ENCODE measurements around the gene VRTN. TPM values are rescaled to one million over a fixed set of nuclear protein-coding genes. Genes with fewer than 3 reads are reported as not detected.

Gene VRTN
- total and polyA plus RNA-seq, 9 of the 15 experiments (the other 6 are each of a cell fraction or from before 2014, with no cell fraction given) = 0.05 to 0.09 (median 0.06) TPM; not detected in 6

DNA sequence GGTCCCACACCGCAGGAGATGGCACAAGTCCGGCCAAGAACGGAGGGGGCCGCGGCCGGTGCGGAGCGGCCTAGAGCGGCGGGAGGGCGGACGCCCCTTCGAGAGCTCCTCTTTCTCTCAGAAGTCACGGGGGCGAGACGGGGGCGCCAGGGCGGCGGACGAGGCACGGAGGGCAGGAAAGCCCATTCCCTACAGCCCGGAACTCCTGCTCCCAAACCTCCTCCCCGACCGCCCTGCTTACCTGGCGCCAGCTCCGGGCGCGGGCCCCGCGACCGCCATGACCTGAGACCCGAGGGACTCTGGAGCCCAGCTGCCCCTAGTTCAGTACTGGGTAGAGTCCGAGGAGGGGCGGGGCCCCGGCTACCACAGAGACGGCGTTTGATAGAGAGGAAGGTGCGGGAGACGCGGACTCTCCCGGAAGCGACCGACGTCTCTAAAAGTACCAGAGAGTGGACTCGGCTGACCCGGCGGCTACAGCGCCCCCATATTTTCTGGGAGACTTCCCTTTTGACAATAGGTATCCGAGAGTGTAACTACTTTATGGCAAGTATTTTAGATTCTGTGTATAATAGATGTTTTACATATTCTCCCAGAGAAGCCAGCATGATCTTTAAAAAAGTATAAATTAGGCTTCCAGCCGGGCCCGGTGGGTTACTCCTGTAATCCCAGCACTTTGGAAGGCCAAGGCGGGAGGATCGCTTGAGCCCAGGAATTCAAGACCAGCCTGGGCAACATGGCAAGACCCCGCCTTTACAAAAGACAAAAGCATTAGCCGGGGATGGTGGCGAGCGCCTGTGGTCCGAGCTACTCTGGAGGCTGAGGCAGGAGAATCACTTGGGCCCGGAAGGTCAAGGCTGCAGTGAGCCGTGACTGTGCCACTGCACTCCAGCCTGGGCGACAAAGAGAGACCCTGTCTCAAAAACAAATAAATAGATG lies 45.4 kb upstream of the VRTN start, which contains the start of gene ABCD4 (continued):
- TF ChIP-seq TOE1 (IDR thresholded peaks at IDR 0.05; ENCODE audit: borderline replicate concordance) (0 out of 2 replicates have a peak, but pooled peaks have one; percentile 30), TOE1 (CRISPR knock-in tag; IDR thresholded peaks at IDR 0.05; ENCODE audit: borderline replicate concordance, low read depth) (no peak), ZNF174 (CRISPR knock-in tag; IDR thresholded peaks at IDR 0.05) (no peak), RBBP5 (IDR thresholded peaks at IDR 0.05; ENCODE audit: borderline replicate concordance, insufficient read depth, low read length, poor library complexity, severe bottlenecking) (peak; percentile 75), PHTF2 (CRISPR knock-in tag; IDR thresholded peaks at IDR 0.05) (no peak), ZNF436 (CRISPR knock-in tag; IDR thresholded peaks at IDR 0.05) (no peak), TEAD1 (CRISPR knock-in tag; IDR thresholded peaks at IDR 0.05) (no peak), SRSF9 (IDR thresholded peaks at IDR 0.05; ENCODE audit: borderline replicate concordance, low read depth, low read length) (no peak), ELF1 (tag; IDR thresholded peaks at IDR 0.05) (peak; percentile 78), TCF3 (CRISPR knock-in tag; IDR thresholded peaks at IDR 0.05) (no peak), ZSCAN32 (CRISPR knock-in tag; IDR thresholded peaks at IDR 0.05) (no peak), PURB (CRISPR knock-in tag; IDR thresholded peaks at IDR 0.05; ENCODE audit: low read depth) (no peak), EP300 (IDR thresholded peaks at IDR 0.05; ENCODE audit: low read length) (no peak), E2F3 (CRISPR knock-in tag; IDR thresholded peaks at IDR 0.05) (no peak)
- TF ChIP-seq, protein P1, sequence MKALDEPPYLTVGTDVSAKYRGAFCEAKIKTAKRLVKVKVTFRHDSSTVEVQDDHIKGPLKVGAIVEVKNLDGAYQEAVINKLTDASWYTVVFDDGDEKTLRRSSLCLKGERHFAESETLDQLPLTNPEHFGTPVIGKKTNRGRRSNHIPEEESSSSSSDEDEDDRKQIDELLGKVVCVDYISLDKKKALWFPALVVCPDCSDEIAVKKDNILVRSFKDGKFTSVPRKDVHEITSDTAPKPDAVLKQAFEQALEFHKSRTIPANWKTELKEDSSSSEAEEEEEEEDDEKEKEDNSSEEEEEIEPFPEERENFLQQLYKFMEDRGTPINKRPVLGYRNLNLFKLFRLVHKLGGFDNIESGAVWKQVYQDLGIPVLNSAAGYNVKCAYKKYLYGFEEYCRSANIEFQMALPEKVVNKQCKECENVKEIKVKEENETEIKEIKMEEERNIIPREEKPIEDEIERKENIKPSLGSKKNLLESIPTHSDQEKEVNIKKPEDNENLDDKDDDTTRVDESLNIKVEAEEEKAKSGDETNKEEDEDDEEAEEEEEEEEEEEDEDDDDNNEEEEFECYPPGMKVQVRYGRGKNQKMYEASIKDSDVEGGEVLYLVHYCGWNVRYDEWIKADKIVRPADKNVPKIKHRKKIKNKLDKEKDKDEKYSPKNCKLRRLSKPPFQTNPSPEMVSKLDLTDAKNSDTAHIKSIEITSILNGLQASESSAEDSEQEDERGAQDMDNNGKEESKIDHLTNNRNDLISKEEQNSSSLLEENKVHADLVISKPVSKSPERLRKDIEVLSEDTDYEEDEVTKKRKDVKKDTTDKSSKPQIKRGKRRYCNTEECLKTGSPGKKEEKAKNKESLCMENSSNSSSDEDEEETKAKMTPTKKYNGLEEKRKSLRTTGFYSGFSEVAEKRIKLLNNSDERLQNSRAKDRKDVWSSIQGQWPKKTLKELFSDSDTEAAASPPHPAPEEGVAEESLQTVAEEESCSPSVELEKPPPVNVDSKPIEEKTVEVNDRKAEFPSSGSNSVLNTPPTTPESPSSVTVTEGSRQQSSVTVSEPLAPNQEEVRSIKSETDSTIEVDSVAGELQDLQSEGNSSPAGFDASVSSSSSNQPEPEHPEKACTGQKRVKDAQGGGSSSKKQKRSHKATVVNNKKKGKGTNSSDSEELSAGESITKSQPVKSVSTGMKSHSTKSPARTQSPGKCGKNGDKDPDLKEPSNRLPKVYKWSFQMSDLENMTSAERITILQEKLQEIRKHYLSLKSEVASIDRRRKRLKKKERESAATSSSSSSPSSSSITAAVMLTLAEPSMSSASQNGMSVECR (CRISPR knock-in tag; IDR thresholded peaks at IDR 0.05) = peak; percentile 52; the same call in 1 of the 2 replicates
- TF ChIP-seq, protein P2, sequence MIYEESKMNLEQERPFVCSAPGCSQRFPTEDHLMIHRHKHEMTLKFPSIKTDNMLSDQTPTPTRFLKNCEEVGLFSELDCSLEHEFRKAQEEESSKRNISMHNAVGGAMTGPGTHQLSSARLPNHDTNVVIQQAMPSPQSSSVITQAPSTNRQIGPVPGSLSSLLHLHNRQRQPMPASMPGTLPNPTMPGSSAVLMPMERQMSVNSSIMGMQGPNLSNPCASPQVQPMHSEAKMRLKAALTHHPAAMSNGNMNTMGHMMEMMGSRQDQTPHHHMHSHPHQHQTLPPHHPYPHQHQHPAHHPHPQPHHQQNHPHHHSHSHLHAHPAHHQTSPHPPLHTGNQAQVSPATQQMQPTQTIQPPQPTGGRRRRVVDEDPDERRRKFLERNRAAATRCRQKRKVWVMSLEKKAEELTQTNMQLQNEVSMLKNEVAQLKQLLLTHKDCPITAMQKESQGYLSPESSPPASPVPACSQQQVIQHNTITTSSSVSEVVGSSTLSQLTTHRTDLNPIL (CRISPR knock-in tag; IDR thresholded peaks at IDR 0.05) = no peak
- TF ChIP-seq, protein P3, sequence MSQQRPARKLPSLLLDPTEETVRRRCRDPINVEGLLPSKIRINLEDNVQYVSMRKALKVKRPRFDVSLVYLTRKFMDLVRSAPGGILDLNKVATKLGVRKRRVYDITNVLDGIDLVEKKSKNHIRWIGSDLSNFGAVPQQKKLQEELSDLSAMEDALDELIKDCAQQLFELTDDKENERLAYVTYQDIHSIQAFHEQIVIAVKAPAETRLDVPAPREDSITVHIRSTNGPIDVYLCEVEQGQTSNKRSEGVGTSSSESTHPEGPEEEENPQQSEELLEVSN (IDR thresholded peaks at IDR 0.05; ENCODE audit: borderline replicate concordance in 1 of 2, extremely low read depth in 1 of 2, insufficient read depth in 1 of 2, insufficient read length in 1 of 2, low read depth in 1 of 2, low read length in 1 of 2, poor library complexity in 1 of 2, severe bottlenecking in 1 of 2) = no peak
